ENCODE measurements around the gene PDE4B. TPM values are rescaled to one million over a fixed set of nuclear protein-coding genes. Genes with fewer than 3 reads are reported as not detected.

The PDE4B gene
- total RNA-seq, 1 donor from 2014 or later: 7.2 TPM

DNA sequence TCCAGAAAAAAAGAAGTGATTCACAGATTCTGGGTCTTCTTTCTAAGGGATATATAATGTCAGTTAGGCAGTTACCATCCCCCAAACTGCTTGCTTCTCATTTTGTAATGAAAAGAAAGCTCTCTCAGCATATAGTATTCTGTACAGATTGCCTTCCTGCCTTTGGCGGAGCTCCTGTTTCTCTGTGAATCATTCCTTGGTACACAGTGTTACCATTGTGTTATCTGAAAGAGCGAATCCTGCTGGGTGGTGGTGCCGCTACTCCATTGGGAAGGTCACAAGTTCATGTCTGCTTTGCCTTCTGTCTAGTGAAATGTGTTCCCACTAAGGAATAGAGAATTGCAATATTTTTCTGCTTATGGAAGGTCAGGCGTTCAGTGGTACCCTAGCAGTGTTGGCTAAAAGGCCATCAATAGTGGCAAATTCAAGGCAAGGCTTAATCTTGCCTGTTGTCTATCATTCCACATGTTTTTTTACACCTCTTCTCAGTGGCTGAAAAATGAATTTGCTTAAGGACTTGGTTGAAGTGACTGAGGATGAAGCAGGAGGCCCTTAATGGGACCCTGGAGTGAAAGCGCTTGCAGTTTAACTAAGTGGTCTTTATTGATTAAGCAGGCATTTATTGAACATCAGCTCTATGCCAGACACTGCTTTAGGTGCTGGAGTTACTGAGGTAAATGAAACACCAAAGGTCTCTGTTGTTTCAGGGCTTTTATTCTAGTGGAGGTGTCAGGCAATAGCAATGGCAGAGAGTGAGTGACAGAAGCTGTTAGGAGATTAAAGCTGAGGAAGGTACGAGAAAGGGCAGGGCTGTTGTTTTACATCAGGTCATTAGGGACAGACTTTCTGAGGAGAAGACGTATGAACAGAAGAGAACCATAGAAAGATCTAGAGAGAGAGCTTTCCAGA lies 186.7 kb downstream of the PDE4B start:
- DNase-seq: peak; percentile 20
- Mint-ChIP-seq H3K27ac (ENCODE audit: unreplicated experiment) (peak overlapping the region; percentile 60), H3K4me1 (ENCODE audit: low read depth, unreplicated experiment) (peaks cover 14% of the 10 kb centered on the region), H3K27me3 (ENCODE audit: unreplicated experiment) (peaks cover 4% of the 10 kb centered on the region), H3K9me3 (ENCODE audit: unreplicated experiment) (peaks cover 7% of the 10 kb centered on the region), H3K4me3 (ENCODE audit: unreplicated experiment) (peak overlapping the region; percentile 53), H3K36me3 (ENCODE audit: unreplicated experiment) (peaks cover 15% of the 10 kb centered on the region)
- TF ChIP-seq CTCF (IDR thresholded peaks at IDR 0.05; ENCODE audit: partially characterized antibody, unreplicated experiment): no peak

DNA sequence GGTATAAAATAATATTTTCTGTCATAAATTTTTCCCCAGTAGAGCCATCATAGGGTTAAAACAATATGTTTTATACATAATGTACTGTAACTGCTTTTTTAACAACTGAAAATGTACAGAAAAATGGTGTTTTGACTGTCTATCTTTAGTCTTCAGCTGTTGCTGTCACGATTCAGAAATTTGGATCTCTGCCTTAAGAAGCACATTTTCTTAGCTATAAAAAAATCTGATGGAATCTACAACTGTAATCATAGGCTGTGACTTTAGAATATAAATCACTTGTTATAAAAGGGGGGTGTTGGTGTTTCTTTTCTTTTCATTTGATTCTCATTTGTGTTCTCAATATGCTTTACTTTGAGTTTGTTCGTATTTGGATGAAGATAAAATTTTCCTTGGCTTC lies 187.5 kb downstream of the PDE4B start:
- Mint-ChIP-seq H3K4me1 (ENCODE audit: low read depth, unreplicated experiment) (peaks cover 14% of the 10 kb centered on the region), H3K27me3 (ENCODE audit: unreplicated experiment) (peaks cover 4% of the 10 kb centered on the region), H3K9me3 (ENCODE audit: unreplicated experiment) (peaks cover 7% of the 10 kb centered on the region), H3K27ac (ENCODE audit: unreplicated experiment) (no peak overlapping the region), H3K36me3 (ENCODE audit: unreplicated experiment) (peaks cover 7% of the 10 kb centered on the region), H3K4me3 (ENCODE audit: unreplicated experiment) (no peak overlapping the region)
- no peak for DNase-seq
- TF ChIP-seq CTCF (IDR thresholded peaks at IDR 0.05; ENCODE audit: partially characterized antibody, unreplicated experiment): no peak

- H3K4me3 Mint-ChIP-seq (ENCODE audit: unreplicated experiment): no peak overlapping the region
- peaks cover 14% of the 10 kb centered on the region for H3K4me1 Mint-ChIP-seq (ENCODE audit: low read depth, unreplicated experiment)
- no peak for TF ChIP-seq CTCF (IDR thresholded peaks at IDR 0.05; ENCODE audit: partially characterized antibody, unreplicated experiment)
- H3K9me3 Mint-ChIP-seq (ENCODE audit: unreplicated experiment): peaks cover 2% of the 10 kb centered on the region
- peaks cover 3% of the 10 kb centered on the region for H3K36me3 Mint-ChIP-seq (ENCODE audit: unreplicated experiment)
- DNase-seq: no peak
- H3K27me3 Mint-ChIP-seq (ENCODE audit: unreplicated experiment): peaks cover 2% of the 10 kb centered on the region
- H3K27ac Mint-ChIP-seq (ENCODE audit: unreplicated experiment): no peak overlapping the region
Observed at GRCh38 chr1:65983500-65983899, 190.8 kb downstream of the PDE4B start.

DNA sequence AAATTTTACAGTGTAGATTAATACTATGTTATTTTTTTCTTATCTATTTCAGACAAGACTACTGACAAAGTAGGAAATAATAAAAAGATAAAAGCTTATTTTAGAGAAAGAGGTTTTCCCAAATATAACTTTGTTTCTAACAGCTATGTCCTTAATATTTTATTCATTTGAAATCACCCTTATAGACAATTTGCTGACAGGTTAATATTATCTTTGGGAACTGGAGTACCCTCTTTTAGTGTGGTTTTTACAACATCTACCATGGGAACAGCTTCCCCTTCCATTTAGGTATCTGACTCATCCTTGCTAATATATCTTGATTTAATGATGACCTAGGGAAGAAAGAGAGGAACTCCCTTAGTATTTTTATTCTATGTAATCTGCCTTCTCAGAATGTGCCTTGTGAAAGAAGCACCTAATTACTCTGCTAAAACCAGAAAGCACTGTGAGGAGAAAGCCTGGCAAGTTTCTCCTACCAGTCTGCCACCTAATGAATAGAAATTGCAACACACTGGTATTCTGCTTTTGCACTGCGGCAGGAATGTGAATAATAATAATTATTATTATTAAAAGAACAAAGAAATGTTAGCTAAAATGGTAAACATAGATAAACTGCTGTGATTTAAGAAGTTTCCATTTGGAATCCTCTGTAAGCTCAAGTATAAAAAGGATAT lies 192.8 kb downstream of the PDE4B start:
- H3K27me3 Mint-ChIP-seq (ENCODE audit: unreplicated experiment): peaks cover 2% of the 10 kb centered on the region
- no peaks in the 10 kb centered on the region for H3K4me1 Mint-ChIP-seq (ENCODE audit: low read depth, unreplicated experiment)
- peaks cover 3% of the 10 kb centered on the region for H3K36me3 Mint-ChIP-seq (ENCODE audit: unreplicated experiment)
- TF ChIP-seq CTCF (IDR thresholded peaks at IDR 0.05; ENCODE audit: partially characterized antibody, unreplicated experiment): no peak
- H3K4me3 Mint-ChIP-seq (ENCODE audit: unreplicated experiment): no peak overlapping the region
- no peak for DNase-seq
- H3K9me3 Mint-ChIP-seq (ENCODE audit: unreplicated experiment): no peaks in the 10 kb centered on the region
- no peak overlapping the region for H3K27ac Mint-ChIP-seq (ENCODE audit: unreplicated experiment)

- Mint-ChIP-seq H3K9me3 (ENCODE audit: unreplicated experiment) (no peaks in the 10 kb centered on the region), H3K36me3 (ENCODE audit: unreplicated experiment) (peaks cover 3% of the 10 kb centered on the region), H3K4me3 (ENCODE audit: unreplicated experiment) (no peak overlapping the region), H3K27me3 (ENCODE audit: unreplicated experiment) (peaks cover 2% of the 10 kb centered on the region), H3K27ac (ENCODE audit: unreplicated experiment) (no peak overlapping the region), H3K4me1 (ENCODE audit: low read depth, unreplicated experiment) (no peaks in the 10 kb centered on the region)
- no peak for TF ChIP-seq CTCF (IDR thresholded peaks at IDR 0.05; ENCODE audit: partially characterized antibody, unreplicated experiment)
- no peak for DNase-seq
Observed at GRCh38 chr1:65986146-65986545, 193.5 kb downstream of the PDE4B start.

Measured in glutamatergic neuron (in vitro differentiated cells).